ENCODE results near the gene PTPRG.
"Not testable (repeated sequence)": the region's sequence is repeated elsewhere in the genome, so short reads cannot be mapped to it uniquely, and the experiment has no call there.

The PTPRG gene

GRCh38 chr3:61707492-61707891 lies 146.1 kb downstream of the PTPRG start:
- no peak for DNase-seq (ENCODE audit: extremely low spot score, insufficient read length, low read depth)
- FAIRE-seq, result no peak

DNA sequence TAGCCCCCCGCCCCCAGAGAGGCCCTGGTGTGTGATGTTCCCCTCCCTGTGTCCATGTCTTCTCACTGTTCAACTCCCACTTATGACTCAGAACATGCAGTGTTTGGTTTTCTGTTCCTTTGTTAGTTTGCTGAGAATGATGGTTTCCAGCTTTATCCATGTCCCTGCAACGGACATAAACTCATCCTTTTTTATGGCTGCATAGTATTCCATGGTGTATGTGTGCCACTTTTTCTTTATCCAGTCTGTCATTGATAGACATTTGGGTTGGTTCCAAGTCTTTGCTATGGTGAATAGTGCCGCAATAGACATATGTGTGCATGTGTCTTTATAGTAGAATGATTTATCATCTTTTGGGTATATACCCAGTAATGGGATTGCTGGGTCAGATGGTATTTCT lies 149.5 kb downstream of the PTPRG start:
- DNase-seq (ENCODE audit: extremely low spot score, insufficient read length, low read depth); FAIRE-seq: not testable (repeated sequence)

DNA sequence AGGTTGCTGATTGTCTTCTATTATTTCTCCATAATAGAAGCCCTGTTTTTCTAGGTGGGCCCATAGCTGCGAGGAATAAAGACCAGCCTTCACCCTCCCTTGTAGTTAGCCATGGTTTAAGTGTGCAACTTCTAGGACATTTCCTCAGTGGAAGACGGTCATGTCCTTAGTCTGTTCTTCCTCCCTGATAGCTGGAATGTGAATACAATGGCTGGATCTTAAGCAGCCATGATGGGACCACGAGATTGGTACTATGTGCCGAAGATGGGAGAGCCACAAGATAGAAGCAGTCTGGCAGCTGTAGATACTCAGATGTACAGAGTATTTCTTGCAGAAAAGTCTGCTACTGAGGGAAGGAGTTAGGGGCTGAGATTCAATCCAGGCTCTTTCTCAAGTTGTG lies 152.9 kb downstream of the PTPRG start:
- FAIRE-seq (no peak), DNase-seq (ENCODE audit: extremely low spot score, insufficient read length, low read depth) (no peak)

DNA sequence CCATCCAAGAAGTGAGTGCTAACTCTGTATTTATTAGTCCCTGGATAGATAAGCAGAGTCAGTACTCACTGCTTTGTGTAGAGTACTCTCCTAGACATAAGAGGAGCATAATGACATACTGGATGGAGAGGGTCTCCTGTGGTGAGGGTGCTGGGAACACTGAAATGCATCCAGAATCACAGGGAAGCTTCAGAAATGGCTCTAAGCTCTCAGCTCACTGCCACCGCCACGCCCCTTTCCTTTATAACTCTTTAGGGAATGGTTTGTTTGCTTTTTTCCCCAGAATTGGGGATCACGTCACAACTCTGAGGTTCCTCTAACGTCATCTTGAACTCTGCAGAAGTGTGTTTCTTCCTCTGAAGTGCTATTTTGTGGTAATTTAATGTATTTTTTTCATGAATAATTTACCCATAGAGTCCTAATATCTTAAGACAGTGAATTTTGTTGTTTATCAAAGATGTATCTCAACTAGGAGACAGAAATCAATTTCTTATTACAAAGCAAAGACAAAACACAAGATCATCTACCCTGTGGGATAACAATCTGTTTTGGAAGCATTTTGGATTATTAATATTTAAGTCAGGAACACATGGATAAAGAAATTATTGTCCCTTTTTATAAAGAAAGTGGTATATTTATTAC lies 154.6 kb downstream of the PTPRG start:
- DNase-seq (ENCODE audit: extremely low spot score, insufficient read length, low read depth), result no peak
- no peak for FAIRE-seq

DNA sequence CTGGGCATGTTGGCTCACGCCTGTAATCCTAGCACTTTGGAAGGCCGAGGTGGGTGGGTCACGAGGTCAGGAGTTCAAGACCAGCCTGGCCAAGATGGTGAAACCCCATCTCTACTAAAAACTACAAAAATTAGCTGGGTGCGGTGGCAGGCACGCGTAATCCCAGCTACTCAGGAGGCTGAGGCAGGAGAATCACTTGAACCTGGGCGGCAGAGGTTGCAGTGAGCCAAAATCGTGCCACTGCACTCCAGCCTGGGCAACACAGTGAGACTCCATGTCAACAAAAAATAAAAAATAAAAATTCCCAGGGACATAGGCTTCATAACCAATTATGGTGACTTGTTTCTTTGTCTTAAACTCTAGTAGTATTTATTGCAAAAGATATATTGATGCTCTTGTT lies 155.3 kb downstream of the PTPRG start:
- FAIRE-seq; DNase-seq (ENCODE audit: extremely low spot score, insufficient read length, low read depth): not testable (repeated sequence)

GRCh38 chr3:61718565-61718964 lies 157.2 kb downstream of the PTPRG start:
- FAIRE-seq, result no peak

DNA sequence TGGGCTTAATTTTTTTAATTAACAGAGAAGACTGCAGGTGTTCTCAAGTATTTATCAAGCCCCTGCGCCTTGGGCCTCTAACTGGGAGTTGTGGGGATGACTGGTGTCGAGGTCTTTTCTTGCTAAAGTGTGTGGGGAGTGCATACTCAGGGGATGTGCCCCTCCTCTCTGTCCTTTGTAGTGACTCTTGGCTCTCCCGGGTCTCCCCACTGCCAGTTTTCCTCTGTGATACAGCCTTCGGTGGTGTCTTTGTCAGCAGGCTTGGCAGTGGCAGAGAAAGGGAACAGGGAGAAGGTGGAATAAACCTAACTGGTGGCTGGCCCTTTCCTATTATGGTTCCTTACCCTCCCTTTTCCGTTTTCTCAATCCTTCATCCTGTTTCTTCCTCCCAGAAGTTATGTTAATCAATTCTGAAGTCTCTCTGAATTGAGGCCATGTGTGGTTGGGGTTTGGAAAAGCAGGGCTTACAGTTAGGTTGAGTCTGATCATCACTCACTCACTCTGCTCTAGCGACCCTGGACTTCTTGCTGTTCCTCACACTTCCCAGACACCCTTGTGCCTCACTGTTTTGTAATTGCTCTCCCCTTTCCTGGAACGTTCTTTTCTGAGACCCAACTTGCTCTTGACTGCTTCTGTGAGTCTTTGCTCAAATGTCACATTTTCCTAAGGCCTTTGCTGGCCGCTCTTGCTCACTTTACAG lies 158.1 kb downstream of the PTPRG start:
- DNase-seq (ENCODE audit: extremely low spot score, insufficient read length, low read depth) (no peak), FAIRE-seq (no peak)

More at GRCh38 chr3:61718565-61718964, 157.2 kb downstream of the PTPRG start:
- DNase-seq (ENCODE audit: extremely low spot score, insufficient read length, low read depth), result no peak

DNA sequence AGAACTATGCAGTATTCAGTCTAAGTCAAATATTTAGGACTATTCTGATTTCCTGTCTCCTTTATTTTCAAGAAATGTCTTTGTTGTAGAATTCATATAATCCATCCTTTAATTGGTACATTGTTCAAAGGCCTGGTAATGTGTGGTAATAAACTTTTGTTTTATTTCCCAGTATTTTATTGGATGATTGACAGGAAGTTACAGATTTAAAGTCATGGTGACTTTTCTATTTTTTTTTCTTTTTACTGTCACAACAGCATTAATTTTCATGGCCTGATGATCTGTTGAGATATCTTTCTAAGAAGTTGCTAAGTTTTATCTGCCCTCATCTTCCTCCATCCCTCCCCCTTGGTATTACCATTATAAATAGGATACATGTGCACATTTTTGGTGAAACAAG lies 161.7 kb downstream of the PTPRG start:
- FAIRE-seq (no peak), DNase-seq (ENCODE audit: extremely low spot score, insufficient read length, low read depth) (no peak)

GRCh38 chr3:61724183-61724582 lies 162.8 kb downstream of the PTPRG start:
- DNase-seq (ENCODE audit: extremely low spot score, insufficient read length, low read depth) (peak; percentile 15), FAIRE-seq (peak; percentile 74)

DNA sequence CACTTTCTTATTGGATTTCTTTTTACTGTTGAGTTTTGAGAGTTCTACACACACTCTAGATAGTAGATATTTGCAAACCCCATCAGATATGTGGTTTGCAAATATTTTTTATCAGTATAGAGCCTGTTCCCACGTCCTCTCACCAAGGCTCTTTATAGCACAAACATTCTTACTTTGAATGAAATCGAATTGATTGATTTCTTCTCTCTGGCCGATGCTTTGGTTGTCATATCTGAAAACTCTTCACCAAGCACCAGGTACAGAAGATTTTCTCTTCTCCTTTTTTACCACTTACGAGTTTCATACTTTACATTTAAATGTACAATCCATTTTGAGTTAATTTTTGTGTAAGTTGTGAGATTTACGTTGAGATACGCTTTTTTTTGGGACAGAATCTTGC lies 163.4 kb downstream of the PTPRG start:
- DNase-seq (ENCODE audit: extremely low spot score, insufficient read length, low read depth) (no peak), FAIRE-seq (no peak)

- FAIRE-seq (no peak), DNase-seq (ENCODE audit: extremely low spot score, insufficient read length, low read depth) (no peak)
These were observed 164.5 kb downstream of the PTPRG start for GRCh38 chr3:61725851-61726333.

DNA sequence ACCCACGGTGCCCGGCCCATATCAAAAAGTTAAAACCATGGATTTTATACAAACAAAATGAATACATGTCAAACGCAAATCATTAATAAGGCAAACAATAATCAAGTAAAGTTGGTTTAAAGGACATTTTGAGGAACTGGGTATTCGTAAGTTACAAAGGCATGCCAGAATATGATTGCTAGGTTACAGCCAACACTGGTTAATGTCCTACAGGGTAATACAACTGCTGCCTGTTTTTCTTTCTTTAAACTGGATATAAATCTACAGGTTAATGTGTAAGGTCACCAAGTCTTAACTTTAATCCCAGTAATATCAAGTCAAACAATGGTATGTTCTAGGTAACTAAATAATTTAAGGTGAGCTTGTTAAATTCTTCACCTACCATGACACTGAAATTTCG lies 166.1 kb downstream of the PTPRG start:
- FAIRE-seq (no peak), DNase-seq (ENCODE audit: extremely low spot score, insufficient read length, low read depth) (no peak)

DNA sequence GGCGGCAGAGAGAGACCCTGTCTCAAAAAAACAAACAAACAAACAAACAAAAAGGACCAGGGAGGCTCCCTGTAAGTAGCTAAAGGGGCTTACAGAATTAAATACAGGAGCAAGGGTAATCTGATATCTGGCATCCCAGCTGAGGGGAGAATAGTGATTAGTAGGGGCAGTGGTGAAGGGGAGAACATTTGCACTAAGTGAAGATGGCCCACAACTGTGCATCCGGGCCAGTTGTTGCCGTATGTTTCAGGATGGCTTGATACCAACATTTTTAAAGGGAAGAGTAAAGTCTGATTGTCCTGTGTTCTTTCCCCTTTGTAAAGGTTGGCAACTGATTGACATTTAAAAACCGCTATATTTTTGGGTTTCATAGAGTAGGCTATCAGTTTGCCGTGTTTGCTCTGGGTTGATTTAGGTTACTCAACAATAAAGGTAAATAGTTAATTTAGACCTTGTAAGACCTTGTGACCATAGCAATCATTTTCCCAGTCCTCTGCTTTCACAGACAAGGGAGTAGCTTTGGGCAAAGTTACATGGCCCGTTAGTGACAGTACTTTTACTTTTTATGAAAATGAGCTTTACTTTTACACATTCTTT lies 167.8 kb downstream of the PTPRG start:
- no peak for DNase-seq (ENCODE audit: extremely low spot score, insufficient read length, low read depth)

GRCh38 chr3:61730056-61730455 lies 168.7 kb downstream of the PTPRG start:
- FAIRE-seq, result no peak
- DNase-seq (ENCODE audit: extremely low spot score, insufficient read length, low read depth), result no peak

More for the DNA sequence above, 167.8 kb downstream of the PTPRG start:
- no peak for FAIRE-seq

DNA sequence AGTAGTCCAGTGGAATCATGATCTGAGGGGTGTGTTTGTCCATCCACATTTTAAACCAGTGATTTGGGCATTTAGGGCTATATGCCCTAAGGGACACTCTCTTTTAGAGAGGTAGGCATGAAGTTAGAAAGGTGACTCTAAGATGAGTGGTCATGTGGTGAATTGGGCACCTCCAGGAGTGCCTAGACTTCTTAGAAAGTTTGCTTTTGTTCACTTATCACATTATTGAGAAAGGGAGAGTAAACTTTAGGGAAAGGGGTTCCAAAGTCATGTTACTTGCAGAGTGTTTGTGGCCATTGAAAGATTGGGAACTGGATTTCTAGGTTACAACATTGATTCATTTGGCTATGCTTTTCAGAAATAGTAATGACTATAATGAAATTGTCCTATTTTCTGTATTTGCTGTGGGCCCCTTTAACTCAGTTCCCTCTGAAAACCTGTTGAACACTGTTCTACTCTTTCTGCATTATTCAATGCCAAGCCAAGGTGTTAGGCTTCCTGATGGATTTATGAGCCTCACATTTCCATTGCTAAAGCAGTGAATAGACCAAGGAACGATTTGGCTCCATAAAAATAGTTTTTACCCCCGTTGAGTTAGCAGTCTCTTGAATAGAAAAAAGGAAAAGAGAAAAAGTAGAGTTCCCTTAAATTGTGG lies 169.3 kb downstream of the PTPRG start:
- FAIRE-seq, result no peak
- DNase-seq (ENCODE audit: extremely low spot score, insufficient read length, low read depth), result no peak

DNA sequence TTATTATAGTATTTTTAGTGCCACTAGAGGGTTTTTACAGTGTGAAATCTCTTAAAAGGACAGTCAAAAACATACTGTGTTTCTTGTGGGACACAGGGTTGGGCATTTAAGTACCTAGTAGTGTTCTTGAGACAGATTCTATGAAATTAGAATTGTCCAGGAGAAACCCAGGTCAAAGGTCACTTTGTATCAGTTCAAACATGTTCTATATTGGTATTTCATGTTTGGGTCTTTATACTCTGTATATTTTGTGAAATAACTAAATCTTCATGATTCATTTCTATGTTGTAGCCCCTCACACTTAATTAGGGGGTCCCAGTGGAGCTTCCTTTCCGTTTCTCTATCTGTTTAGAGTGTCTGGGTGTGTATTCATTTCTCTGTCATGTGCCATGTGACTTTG lies 171.6 kb downstream of the PTPRG start:
- DNase-seq (ENCODE audit: extremely low spot score, insufficient read length, low read depth), result no peak
- FAIRE-seq, result no peak

DNA sequence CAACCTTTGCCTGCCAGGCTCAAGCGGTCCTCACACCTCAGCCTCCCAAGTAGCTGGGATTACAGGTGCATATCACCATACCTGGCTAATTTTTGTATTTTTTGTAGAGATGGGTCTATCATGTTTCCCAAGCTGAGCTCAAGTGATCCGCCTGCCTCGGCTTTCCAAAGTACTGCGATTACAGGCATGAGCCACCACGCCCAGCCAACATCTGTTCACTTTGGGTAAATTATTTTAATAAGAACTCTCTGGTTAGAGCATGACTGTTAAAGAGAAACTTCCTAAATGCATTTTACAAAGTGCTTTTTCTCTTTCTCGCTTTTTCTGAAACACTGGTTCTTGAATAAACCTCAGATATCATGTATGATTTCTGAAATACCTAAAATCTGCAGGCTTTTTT lies 172.5 kb downstream of the PTPRG start:
- DNase-seq (ENCODE audit: extremely low spot score, insufficient read length, low read depth) (no peak), FAIRE-seq (no peak)

GRCh38 chr3:61734749-61735686 lies 173.6 kb downstream of the PTPRG start:
- DNase-seq (ENCODE audit: extremely low spot score, insufficient read length, low read depth), result no peak
- FAIRE-seq, result no peak

DNA sequence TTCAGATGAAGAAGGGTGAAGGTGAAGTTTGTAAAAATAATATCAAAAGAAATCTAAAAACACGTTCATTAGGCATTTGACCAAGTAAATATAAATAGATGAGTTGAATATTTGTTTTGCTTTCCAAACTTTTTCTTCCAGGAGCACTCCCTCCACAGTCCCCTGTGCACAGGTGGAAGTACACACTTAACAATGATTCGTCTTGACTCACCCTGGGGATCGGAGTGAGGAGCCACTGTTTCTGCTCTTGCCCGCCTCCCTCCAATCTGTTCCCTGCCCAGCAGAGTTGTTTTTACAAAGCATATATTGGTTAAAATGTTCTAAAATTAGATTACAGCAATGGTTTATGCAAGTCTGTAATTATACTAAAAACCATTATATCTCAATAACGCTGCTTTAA lies 175.1 kb downstream of the PTPRG start:
- DNase-seq (ENCODE audit: extremely low spot score, insufficient read length, low read depth) (no peak), FAIRE-seq (no peak)

- DNase-seq (ENCODE audit: extremely low spot score, insufficient read length, low read depth), result no peak
- FAIRE-seq, result no peak
These were observed 178.3 kb downstream of the PTPRG start for GRCh38 chr3:61739640-61740039.
